Calu3 (cell line): Measurements from ENCODE around the gene FMN2. TPM values are rescaled to one million over a fixed set of nuclear protein-coding genes. Genes with fewer than 3 reads are reported as not detected.

ENCODE experiments used
- BruUV-seq: library from RNA; stranded (reverse); fragments of 400-500 nt; replicated peaks from 2 replicates; lab custom pipeline; 2021; lab: Mats Ljungman, UMichigan
- CTCF ChIA-PET: fragments of 300-600 bp; sonication (Branson Sonifier 250); formaldehyde crosslinking; loops from one replicate; lab custom pipeline; 2022; ENCODE audit warnings: antibody characterized with exemption; lab: Charles Lee
- DNase-seq: peaks from one replicate; pipeline ENCODE4 v3.0.0; 2022
- H3K27ac Mint-ChIP-seq: one replicate; pipeline ENCODE4 v1.8.0; 2022; ENCODE audit warnings: mixed read lengths; ENCODE audit not compliant: unreplicated experiment
- H3K27me3 Mint-ChIP-seq: one replicate; pipeline ENCODE4 v1.8.0; 2022; ENCODE audit warnings: mixed read lengths; ENCODE audit not compliant: unreplicated experiment
- H3K36me3 Mint-ChIP-seq: one replicate; pipeline ENCODE4 v1.8.0; 2022; ENCODE audit warnings: mild to moderate bottlenecking, moderate library complexity, mixed read lengths; ENCODE audit not compliant: insufficient read depth, unreplicated experiment
- H3K4me1 Mint-ChIP-seq: one replicate; pipeline ENCODE4 v1.8.0; 2022; ENCODE audit warnings: mild to moderate bottlenecking, low read depth, mixed read lengths; ENCODE audit not compliant: unreplicated experiment
- H3K4me3 Mint-ChIP-seq: one replicate; pipeline ENCODE4 v1.8.0; 2022; ENCODE audit warnings: mild to moderate bottlenecking, low read depth, moderate library complexity, mixed read lengths; ENCODE audit not compliant: unreplicated experiment
- H3K9me3 Mint-ChIP-seq: one replicate; pipeline ENCODE4 v1.8.0; 2022; ENCODE audit warnings: low read depth, mixed read lengths; ENCODE audit not compliant: unreplicated experiment
- CTCF ChIP-seq: fragments of 200-600 bp; IDR thresholded peaks from one replicate; pipeline ENCODE4 v1.8.0; 2022; ENCODE audit warnings: antibody characterized with exemption; ENCODE audit not compliant: unreplicated experiment
- intact Hi-C: fragments of 100-400 bp; cut with micrococcal nuclease; formaldehyde crosslinking; loops from one replicate; pipeline ENCODE4 v1.10.0; 2022; ENCODE audit not compliant: unreplicated experiment
- total RNA-seq: library from RNA; stranded (reverse); gene quantifications from 2 replicates; pipeline ENCODE4 v1.2.3, GENCODE V29; 2022

FMN2 gene
- total RNA-seq, 1 experiment from 2014 or later = 0.12 TPM

- no TSS peak for BruUV-seq
- Mint-ChIP-seq H3K4me1 (no peaks in the 10 kb centered on the region), H3K27me3 (peaks cover 23% of the 10 kb centered on the region), H3K9me3 (peaks cover 2% of the 10 kb centered on the region), H3K4me3 (no peak overlapping the region), H3K36me3 (no peaks in the 10 kb centered on the region), H3K27ac (no peak overlapping the region)
- intact Hi-C loops = no loop called here
- TF ChIP-seq CTCF = no peak
- CTCF ChIA-PET = no interaction called here
- no peak for DNase-seq
Measured at GRCh38 chr1:240484804-240485443, 393.2 kb downstream of the FMN2 start.

- DNase-seq = no peak
- Mint-ChIP-seq H3K4me1 (peaks cover 6% of the 10 kb centered on the region), H3K4me3 (no peak overlapping the region), H3K9me3 (peaks cover 2% of the 10 kb centered on the region), H3K36me3 (no peaks in the 10 kb centered on the region), H3K27ac (no peak overlapping the region), H3K27me3 (peaks cover 23% of the 10 kb centered on the region)
- no TSS peak for BruUV-seq
- TF ChIP-seq CTCF = no peak
- intact Hi-C loops = no loop called here
- CTCF ChIA-PET = no interaction called here
Measured at GRCh38 chr1:240486611-240487010, 394.9 kb downstream of the FMN2 start.

GRCh38 chr1:240487493-240487892 lies 395.8 kb downstream of the FMN2 start:
- no peak for TF ChIP-seq CTCF
- Mint-ChIP-seq H3K4me1 (peaks cover 12% of the 10 kb centered on the region), H3K9me3 (peaks cover 5% of the 10 kb centered on the region), H3K36me3 (no peaks in the 10 kb centered on the region), H3K27ac (no peak overlapping the region), H3K27me3 (peaks cover 23% of the 10 kb centered on the region), H3K4me3 (no peak overlapping the region)
- BruUV-seq = no TSS peak
- CTCF ChIA-PET = no interaction called here
- no peak for DNase-seq
- intact Hi-C loops = no loop called here

GRCh38 chr1:240491156-240491555 lies 399.5 kb downstream of the FMN2 start:
- H3K4me3 Mint-ChIP-seq = no peak overlapping the region
- peaks cover 12% of the 10 kb centered on the region for H3K4me1 Mint-ChIP-seq
- H3K27ac Mint-ChIP-seq = no peak overlapping the region
- intact Hi-C loops = no loop called here
- DNase-seq = no peak
- peaks cover 15% of the 10 kb centered on the region for H3K27me3 Mint-ChIP-seq
- CTCF ChIA-PET = no interaction called here
- no TSS peak for BruUV-seq
- H3K36me3 Mint-ChIP-seq = no peaks in the 10 kb centered on the region
- H3K9me3 Mint-ChIP-seq = peaks cover 3% of the 10 kb centered on the region
- no peak for TF ChIP-seq CTCF
